GM12892 (cell line): ENCODE results near the gene TRPM2.
"Not testable (repeated sequence)": the region's sequence is repeated elsewhere in the genome, so short reads cannot be mapped to it uniquely, and the experiment has no call there.

Source experiments
- POLR2A ChIP-seq: IDR thresholded peaks from 2 replicates; pipeline ENCODE4 v1.6.1; 2011; ENCODE audit warnings: low read depth, low read length, control low read depth
- POLR2AphosphoS5 ChIP-seq: IDR thresholded peaks from 2 replicates; pipeline ENCODE4 v1.6.1; 2011; ENCODE audit warnings: low read depth, low read length, control low read depth
- TAF1 ChIP-seq: IDR thresholded peaks from 2 replicates; pipeline ENCODE4 v1.6.1; 2011; ENCODE audit warnings: low read depth, mild to moderate bottlenecking, control low read depth, low read length, borderline replicate concordance

DNA sequence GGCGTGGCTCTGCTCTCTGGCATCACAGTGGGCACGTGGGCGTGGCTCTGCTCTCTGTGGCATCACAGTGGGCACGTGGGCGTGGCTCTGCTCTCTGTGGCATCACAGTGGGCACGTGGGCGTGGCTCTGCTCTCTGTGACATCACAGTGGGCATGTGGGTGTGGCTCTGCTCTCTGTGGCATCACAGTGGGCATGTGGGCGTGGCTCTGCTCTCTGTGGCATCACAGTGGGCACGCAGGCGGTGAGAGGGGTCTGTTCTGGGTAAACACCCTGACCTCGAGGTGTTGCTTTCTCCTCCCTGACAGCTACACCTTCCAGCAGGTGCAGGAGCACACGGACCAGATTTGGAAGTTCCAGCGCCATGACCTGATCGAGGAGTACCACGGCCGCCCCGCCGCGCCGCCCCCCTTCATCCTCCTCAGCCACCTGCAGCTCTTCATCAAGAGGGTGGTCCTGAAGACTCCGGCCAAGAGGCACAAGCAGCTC, 64.2 kb downstream of the TRPM2 start:
- not testable (repeated sequence) for TF ChIP-seq POLR2A, POLR2AphosphoS5, TAF1
